SK-N-SH treated with all-trans-retinoic acid at 6 μM for 48 hours (cell line): ENCODE results near the gene CDHR5.

Experiments used
- ATAC-seq: fragments of 200-7000 bp; cut with Tn5 transposase; 3 replicates; pipeline ENCODE4 v1.9.1; 2020; ENCODE audit warnings: mild to moderate bottlenecking, moderate library complexity
- ARNTL ChIP-seq: fragments of 450-650 bp; formaldehyde crosslinking; IDR thresholded peaks from 2 replicates; pipeline ENCODE4 v1.5.0; 2020; ENCODE audit warnings: low read depth, mild to moderate bottlenecking, moderate library complexity, borderline replicate concordance
- BACH2 ChIP-seq: fragments of 250-450 bp; sonication (Bioruptor Pico); IDR thresholded peaks from 2 replicates; pipeline ENCODE4 v1.9.0; 2021; ENCODE audit warnings: mild to moderate bottlenecking, borderline replicate concordance
- CSDC2 ChIP-seq: fragments of 250-450 bp; sonication (Bioruptor Pico); IDR thresholded peaks from 2 replicates; pipeline ENCODE4 v1.5.0; 2020; ENCODE audit warnings: mild to moderate bottlenecking, moderate library complexity
- ESRRG ChIP-seq: fragments of 250-450 bp; sonication (Bioruptor Pico); IDR thresholded peaks from 2 replicates; pipeline ENCODE4 v1.6.1; 2021; ENCODE audit warnings: mild to moderate bottlenecking
- GLIS3 ChIP-seq: fragments of 250-450 bp; sonication (Bioruptor Pico); IDR thresholded peaks from 2 replicates; pipeline ENCODE4 v1.5.0; 2020; ENCODE audit warnings: mild to moderate bottlenecking, moderate library complexity
- ISL1 ChIP-seq: fragments of 250-450 bp; sonication (Bioruptor Pico); IDR thresholded peaks from 2 replicates; pipeline ENCODE4 v2.1.2; 2022; ENCODE audit warnings: mild to moderate bottlenecking, moderate library complexity
- OSR1 ChIP-seq: fragments of 250-450 bp; sonication (Bioruptor Pico); IDR thresholded peaks from 2 replicates; pipeline ENCODE4 v1.8.0; 2022; ENCODE audit warnings: moderate library complexity, mild to moderate bottlenecking, inconsistent platforms
- PPARA ChIP-seq: fragments of 250-450 bp; sonication (Bioruptor Pico); IDR thresholded peaks from 2 replicates; pipeline ENCODE4 v1.5.0; 2020; ENCODE audit warnings: mild to moderate bottlenecking, borderline replicate concordance
- RARB ChIP-seq: fragments of 250-450 bp; sonication (Bioruptor Pico); IDR thresholded peaks from 2 replicates; pipeline ENCODE4 v1.8.0; 2021; ENCODE audit warnings: mild to moderate bottlenecking, moderate library complexity
- SNAI2 ChIP-seq: fragments of 250-450 bp; sonication (Bioruptor Pico); IDR thresholded peaks from 2 replicates; pipeline ENCODE4 v1.5.0; 2020; ENCODE audit warnings: mild to moderate bottlenecking, moderate library complexity
- TCF4 ChIP-seq: fragments of 250-450 bp; sonication (Bioruptor Pico); IDR thresholded peaks from 2 replicates; pipeline ENCODE4 v1.8.0; 2021; ENCODE audit warnings: mild to moderate bottlenecking, moderate library complexity, borderline replicate concordance
- TOX ChIP-seq: fragments of 250-450 bp; sonication (Bioruptor Pico); IDR thresholded peaks from 2 replicates; pipeline ENCODE4 v1.8.0; 2021; ENCODE audit warnings: mild to moderate bottlenecking, moderate library complexity, borderline replicate concordance
- ZC3H10 ChIP-seq: fragments of 250-450 bp; sonication (Bioruptor Pico); IDR thresholded peaks from 2 replicates; pipeline ENCODE4 v1.5.1; 2021; ENCODE audit warnings: mild to moderate bottlenecking, moderate library complexity
- ZFP3 ChIP-seq: fragments of 250-450 bp; sonication (Bioruptor Pico); IDR thresholded peaks from 2 replicates; pipeline ENCODE4 v1.5.0; 2020; ENCODE audit warnings: mild to moderate bottlenecking, moderate library complexity
- ZFP30 ChIP-seq: fragments of 450-650 bp; formaldehyde crosslinking; IDR thresholded peaks from 2 replicates; pipeline ENCODE4 v1.5.0; 2022; ENCODE audit warnings: mild to moderate bottlenecking, moderate library complexity
- ZNF565 ChIP-seq: fragments of 450-650 bp; formaldehyde crosslinking; conservative IDR thresholded peaks from 2 replicates; pipeline ENCODE4 v1.5.0; 2020; ENCODE audit warnings: low read depth, mild to moderate bottlenecking, moderate library complexity
- ZNF70 ChIP-seq: fragments of 450-650 bp; formaldehyde crosslinking; IDR thresholded peaks from 2 replicates; pipeline ENCODE4 v1.5.0; 2020; ENCODE audit warnings: mild to moderate bottlenecking, moderate library complexity
- ZNF8 ChIP-seq: fragments of 450-650 bp; formaldehyde crosslinking; IDR thresholded peaks from 2 replicates; pipeline ENCODE4 v1.5.0; 2020; ENCODE audit warnings: mild to moderate bottlenecking, moderate library complexity
- TF ChIP-seq, protein P1 (sequence below): fragments of 250-450 bp; sonication (Bioruptor Pico); IDR thresholded peaks from 2 replicates; pipeline ENCODE4 v1.8.0; 2021; ENCODE audit warnings: low read depth, mild to moderate bottlenecking, moderate library complexity, borderline replicate concordance
- TF ChIP-seq, protein P2 (sequence below): fragments of 250-450 bp; sonication (Bioruptor Pico); IDR thresholded peaks from 2 replicates; pipeline ENCODE4 v1.8.0; 2020; ENCODE audit warnings: mild to moderate bottlenecking, moderate library complexity, borderline replicate concordance
- TF ChIP-seq, protein P3 (sequence below): fragments of 250-450 bp; sonication (Bioruptor Pico); IDR thresholded peaks from 2 replicates; pipeline ENCODE4 v1.5.1; 2021; ENCODE audit warnings: mild to moderate bottlenecking, moderate library complexity
- TF ChIP-seq, protein P4 (sequence below): fragments of 250-450 bp; sonication (Bioruptor Pico); IDR thresholded peaks from 2 replicates; pipeline ENCODE4 v1.5.1; 2020; ENCODE audit warnings: low read depth, mild to moderate bottlenecking, moderate library complexity

CDHR5 gene

DNA sequence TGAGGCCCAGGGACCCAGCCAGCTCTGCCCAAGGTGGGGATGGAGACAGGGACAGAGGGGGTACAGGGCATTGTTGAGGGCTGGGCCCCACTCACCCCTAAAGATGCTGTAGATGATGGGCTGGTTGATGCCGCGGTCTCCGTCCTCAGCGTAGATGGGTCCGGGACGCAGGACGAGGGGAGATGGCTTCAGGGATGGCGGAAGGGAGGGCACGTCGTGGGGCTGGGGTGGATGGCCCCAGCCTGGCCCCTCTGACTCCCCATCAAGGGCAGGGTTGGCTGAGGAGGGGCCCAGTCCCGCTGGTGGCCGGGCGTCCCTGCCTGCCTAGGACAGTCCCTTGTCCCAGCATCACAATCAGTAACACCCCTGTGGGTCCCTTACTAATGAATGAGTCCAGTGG lies 4.6 kb downstream of the CDHR5 start:
- no peak for TF ChIP-seq SNAI2
- no peak for TF ChIP-seq ZFP30 (CRISPR knock-in tag)
- TF ChIP-seq, protein P1, sequence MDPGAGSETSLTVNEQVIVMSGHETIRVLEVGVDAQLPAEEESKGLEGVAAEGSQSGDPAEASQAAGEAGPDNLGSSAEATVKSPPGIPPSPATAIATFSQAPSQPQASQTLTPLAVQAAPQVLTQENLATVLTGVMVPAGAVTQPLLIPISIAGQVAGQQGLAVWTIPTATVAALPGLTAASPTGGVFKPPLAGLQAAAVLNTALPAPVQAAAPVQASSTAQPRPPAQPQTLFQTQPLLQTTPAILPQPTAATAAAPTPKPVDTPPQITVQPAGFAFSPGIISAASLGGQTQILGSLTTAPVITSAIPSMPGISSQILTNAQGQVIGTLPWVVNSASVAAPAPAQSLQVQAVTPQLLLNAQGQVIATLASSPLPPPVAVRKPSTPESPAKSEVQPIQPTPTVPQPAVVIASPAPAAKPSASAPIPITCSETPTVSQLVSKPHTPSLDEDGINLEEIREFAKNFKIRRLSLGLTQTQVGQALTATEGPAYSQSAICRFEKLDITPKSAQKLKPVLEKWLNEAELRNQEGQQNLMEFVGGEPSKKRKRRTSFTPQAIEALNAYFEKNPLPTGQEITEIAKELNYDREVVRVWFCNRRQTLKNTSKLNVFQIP (CRISPR knock-in tag): no peak
- no peak for TF ChIP-seq TCF4 (CRISPR knock-in tag)
- no peak for TF ChIP-seq ZNF565 (CRISPR knock-in tag)
- TF ChIP-seq ESRRG (CRISPR knock-in tag): no peak
- no peak for TF ChIP-seq TOX
- no peak for TF ChIP-seq BACH2
- no peak for TF ChIP-seq ISL1 (CRISPR knock-in tag)
- no peak for TF ChIP-seq RARB (CRISPR knock-in tag)
- TF ChIP-seq ZNF70 (CRISPR knock-in tag): no peak
- no peak for TF ChIP-seq ZFP3 (CRISPR knock-in tag)
- TF ChIP-seq PPARA (CRISPR knock-in tag): no peak
- no peak for TF ChIP-seq ZNF8 (CRISPR knock-in tag)
- no peak for ATAC-seq

DNA sequence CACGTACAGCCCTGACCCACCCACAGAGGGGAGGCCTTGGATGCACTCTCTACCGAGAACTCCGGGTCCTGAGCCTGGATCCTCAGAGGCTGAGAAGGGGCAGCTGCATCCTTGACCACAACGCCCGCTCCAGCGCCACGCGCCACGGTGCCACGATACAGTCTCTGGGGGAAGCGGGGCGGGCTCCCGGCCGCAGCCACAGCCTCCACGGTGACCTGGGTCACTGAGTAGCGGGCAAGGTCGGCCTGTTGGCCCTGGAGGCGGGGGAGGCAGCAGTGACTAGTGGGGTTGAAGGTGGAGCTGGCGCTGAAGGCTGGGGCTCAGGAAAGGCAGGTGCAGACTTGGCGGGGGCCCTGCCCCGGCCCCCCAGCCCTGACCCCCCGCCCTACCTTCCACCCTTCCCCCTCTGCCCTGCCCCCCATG lies 5.1 kb downstream of the CDHR5 start:
- TF ChIP-seq, protein P2, sequence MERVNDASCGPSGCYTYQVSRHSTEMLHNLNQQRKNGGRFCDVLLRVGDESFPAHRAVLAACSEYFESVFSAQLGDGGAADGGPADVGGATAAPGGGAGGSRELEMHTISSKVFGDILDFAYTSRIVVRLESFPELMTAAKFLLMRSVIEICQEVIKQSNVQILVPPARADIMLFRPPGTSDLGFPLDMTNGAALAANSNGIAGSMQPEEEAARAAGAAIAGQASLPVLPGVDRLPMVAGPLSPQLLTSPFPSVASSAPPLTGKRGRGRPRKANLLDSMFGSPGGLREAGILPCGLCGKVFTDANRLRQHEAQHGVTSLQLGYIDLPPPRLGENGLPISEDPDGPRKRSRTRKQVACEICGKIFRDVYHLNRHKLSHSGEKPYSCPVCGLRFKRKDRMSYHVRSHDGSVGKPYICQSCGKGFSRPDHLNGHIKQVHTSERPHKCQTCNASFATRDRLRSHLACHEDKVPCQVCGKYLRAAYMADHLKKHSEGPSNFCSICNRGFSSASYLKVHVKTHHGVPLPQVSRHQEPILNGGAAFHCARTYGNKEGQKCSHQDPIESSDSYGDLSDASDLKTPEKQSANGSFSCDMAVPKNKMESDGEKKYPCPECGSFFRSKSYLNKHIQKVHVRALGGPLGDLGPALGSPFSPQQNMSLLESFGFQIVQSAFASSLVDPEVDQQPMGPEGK (CRISPR knock-in tag): no peak
- TF ChIP-seq ESRRG (CRISPR knock-in tag): no peak
- TF ChIP-seq, protein P3, sequence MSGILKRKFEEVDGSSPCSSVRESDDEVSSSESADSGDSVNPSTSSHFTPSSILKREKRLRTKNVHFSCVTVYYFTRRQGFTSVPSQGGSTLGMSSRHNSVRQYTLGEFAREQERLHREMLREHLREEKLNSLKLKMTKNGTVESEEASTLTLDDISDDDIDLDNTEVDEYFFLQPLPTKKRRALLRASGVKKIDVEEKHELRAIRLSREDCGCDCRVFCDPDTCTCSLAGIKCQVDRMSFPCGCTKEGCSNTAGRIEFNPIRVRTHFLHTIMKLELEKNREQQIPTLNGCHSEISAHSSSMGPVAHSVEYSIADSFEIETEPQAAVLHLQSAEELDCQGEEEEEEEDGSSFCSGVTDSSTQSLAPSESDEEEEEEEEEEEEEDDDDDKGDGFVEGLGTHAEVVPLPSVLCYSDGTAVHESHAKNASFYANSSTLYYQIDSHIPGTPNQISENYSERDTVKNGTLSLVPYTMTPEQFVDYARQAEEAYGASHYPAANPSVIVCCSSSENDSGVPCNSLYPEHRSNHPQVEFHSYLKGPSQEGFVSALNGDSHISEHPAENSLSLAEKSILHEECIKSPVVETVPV (CRISPR knock-in tag): no peak
- no peak for TF ChIP-seq ZNF8 (CRISPR knock-in tag)
- TF ChIP-seq PPARA (CRISPR knock-in tag): no peak
- TF ChIP-seq, protein P1 (CRISPR knock-in tag): no peak
- TF ChIP-seq ARNTL (CRISPR knock-in tag): no peak
- ATAC-seq: no peak

DNA sequence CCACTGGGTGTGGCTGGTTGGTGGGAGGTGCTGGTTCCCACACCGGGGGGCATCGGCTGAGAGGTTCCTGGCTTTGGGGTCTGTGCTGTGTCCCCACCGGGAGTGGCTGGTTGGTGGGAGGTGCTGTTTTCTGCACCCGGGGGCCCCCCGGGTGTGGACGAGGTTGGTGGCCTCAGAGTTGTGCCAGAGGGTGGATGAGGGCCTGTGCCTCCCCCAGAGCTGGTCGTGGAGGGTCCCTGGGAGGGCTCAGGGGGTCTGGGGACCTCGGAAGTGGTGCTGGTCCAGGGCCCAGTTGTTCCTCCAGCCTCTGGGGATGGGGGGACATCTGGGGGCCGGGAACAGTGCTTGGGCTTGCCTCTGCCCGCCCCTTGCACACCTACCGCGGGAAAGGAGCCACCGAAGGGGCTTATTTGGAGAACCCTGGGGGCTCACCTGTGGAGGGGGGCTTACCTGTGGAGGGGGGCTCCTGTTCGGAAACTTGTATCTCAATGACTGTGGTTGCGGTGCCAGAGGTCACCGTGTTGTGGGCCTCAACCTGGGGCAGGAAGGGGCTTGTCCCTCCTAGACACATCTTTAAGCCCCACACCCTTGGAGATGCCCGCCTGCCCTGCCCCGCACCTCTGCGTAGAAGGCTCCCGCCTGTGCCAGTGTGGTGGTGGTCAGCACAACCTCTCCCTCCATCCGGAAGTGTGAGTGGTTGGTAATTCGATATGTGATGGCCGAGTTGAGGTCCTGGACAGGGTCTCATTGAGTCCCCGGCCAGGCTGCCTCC lies 5.7 kb downstream of the CDHR5 start:
- no peak for ATAC-seq
- no peak for TF ChIP-seq TOX
- no peak for TF ChIP-seq PPARA (CRISPR knock-in tag)
- no peak for TF ChIP-seq OSR1 (CRISPR knock-in tag)
- no peak for TF ChIP-seq ZFP30 (CRISPR knock-in tag)
- TF ChIP-seq, protein P3 (CRISPR knock-in tag): no peak
- TF ChIP-seq ZNF8 (CRISPR knock-in tag): no peak
- no peak for TF ChIP-seq ZC3H10 (CRISPR knock-in tag)
- TF ChIP-seq BACH2: no peak
- no peak for TF ChIP-seq GLIS3 (CRISPR knock-in tag)
- TF ChIP-seq, protein P2 (CRISPR knock-in tag): no peak
- TF ChIP-seq, protein P4, sequence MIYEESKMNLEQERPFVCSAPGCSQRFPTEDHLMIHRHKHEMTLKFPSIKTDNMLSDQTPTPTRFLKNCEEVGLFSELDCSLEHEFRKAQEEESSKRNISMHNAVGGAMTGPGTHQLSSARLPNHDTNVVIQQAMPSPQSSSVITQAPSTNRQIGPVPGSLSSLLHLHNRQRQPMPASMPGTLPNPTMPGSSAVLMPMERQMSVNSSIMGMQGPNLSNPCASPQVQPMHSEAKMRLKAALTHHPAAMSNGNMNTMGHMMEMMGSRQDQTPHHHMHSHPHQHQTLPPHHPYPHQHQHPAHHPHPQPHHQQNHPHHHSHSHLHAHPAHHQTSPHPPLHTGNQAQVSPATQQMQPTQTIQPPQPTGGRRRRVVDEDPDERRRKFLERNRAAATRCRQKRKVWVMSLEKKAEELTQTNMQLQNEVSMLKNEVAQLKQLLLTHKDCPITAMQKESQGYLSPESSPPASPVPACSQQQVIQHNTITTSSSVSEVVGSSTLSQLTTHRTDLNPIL (CRISPR knock-in tag): no peak
- no peak for TF ChIP-seq CSDC2
- TF ChIP-seq ARNTL (CRISPR knock-in tag): no peak
- TF ChIP-seq, protein P1 (CRISPR knock-in tag): no peak
- TF ChIP-seq TCF4 (CRISPR knock-in tag): no peak
- no peak for TF ChIP-seq ESRRG (CRISPR knock-in tag)
